ENCODE measurements around the gene MED7.

The MED7 gene

GRCh38 chr5:157172403-157172802 is 29.7 kb upstream of the MED7 start:
- TF ChIP-seq POLR2A (IDR thresholded peaks at IDR 0.05; ENCODE audit: low read length) (no peak), GATA1 (IDR thresholded peaks at IDR 0.05; ENCODE audit: low read depth, low read length) (no peak)

GRCh38 chr5:157168286-157168685 is 25.6 kb upstream of the MED7 start:
- no peak for DNase-seq
- no peak for TF ChIP-seq POLR2A (IDR thresholded peaks at IDR 0.05; ENCODE audit: low read length)
- no peak for TF ChIP-seq GATA1 (IDR thresholded peaks at IDR 0.05; ENCODE audit: low read depth, low read length)

More at GRCh38 chr5:157172403-157172802, 29.7 kb upstream of the MED7 start:
- no peak for DNase-seq

GRCh38 chr5:157167214-157167621 is 24.6 kb upstream of the MED7 start:
- DNase-seq = no peak
- no peak for TF ChIP-seq GATA1 (IDR thresholded peaks at IDR 0.05; ENCODE audit: low read depth, low read length)
- TF ChIP-seq POLR2A (IDR thresholded peaks at IDR 0.05; ENCODE audit: low read length) = no peak

- no peak for DNase-seq
- no peak for TF ChIP-seq POLR2A (IDR thresholded peaks at IDR 0.05; ENCODE audit: low read length)
Observed at GRCh38 chr5:157166214-157167213, 23.8 kb upstream of the MED7 start, which contains the start of gene GARIN3. TSS of gene GARIN3 (minus strand) at chr5:157166264. CDS start at chr5:157166168, 96 bp downstream.

GRCh38 chr5:157165668-157166067 is 23.0 kb upstream of the MED7 start:
- TF ChIP-seq POLR2A (IDR thresholded peaks at IDR 0.05; ENCODE audit: low read length) (no peak), GATA1 (IDR thresholded peaks at IDR 0.05; ENCODE audit: low read depth, low read length) (no peak)
- no peak for DNase-seq

- TF ChIP-seq POLR2A (IDR thresholded peaks at IDR 0.05; ENCODE audit: low read length) (no peak), GATA1 (IDR thresholded peaks at IDR 0.05; ENCODE audit: low read depth, low read length) (no peak)
- DNase-seq = no peak
Observed at GRCh38 chr5:157165261-157165660, 22.6 kb upstream of the MED7 start.

- TF ChIP-seq POLR2A (IDR thresholded peaks at IDR 0.05; ENCODE audit: low read length) (no peak), GATA1 (IDR thresholded peaks at IDR 0.05; ENCODE audit: low read depth, low read length) (no peak)
- no peak for DNase-seq
Observed at GRCh38 chr5:157164521-157164920, 21.9 kb upstream of the MED7 start.

- no peak for TF ChIP-seq GATA1 (IDR thresholded peaks at IDR 0.05; ENCODE audit: low read depth, low read length)
- no peak for TF ChIP-seq POLR2A (IDR thresholded peaks at IDR 0.05; ENCODE audit: low read length)
- no peak for DNase-seq
Observed at GRCh38 chr5:157162919-157163510, 20.4 kb upstream of the MED7 start.

GRCh38 chr5:157161996-157162395 is 19.3 kb upstream of the MED7 start:
- DNase-seq = no peak
- TF ChIP-seq POLR2A (IDR thresholded peaks at IDR 0.05; ENCODE audit: low read length) (no peak), GATA1 (IDR thresholded peaks at IDR 0.05; ENCODE audit: low read depth, low read length) (no peak)

- TF ChIP-seq POLR2A (IDR thresholded peaks at IDR 0.05; ENCODE audit: low read length) (no peak), GATA1 (IDR thresholded peaks at IDR 0.05; ENCODE audit: low read depth, low read length) (no peak)
- no peak for DNase-seq
Observed at GRCh38 chr5:157160001-157160400, 17.3 kb upstream of the MED7 start.

- TF ChIP-seq GATA1 (IDR thresholded peaks at IDR 0.05; ENCODE audit: low read depth, low read length) (no peak), POLR2A (IDR thresholded peaks at IDR 0.05; ENCODE audit: low read length) (no peak)
- DNase-seq = no peak
Observed at GRCh38 chr5:157159209-157159751, 16.6 kb upstream of the MED7 start.

- DNase-seq = no peak
- TF ChIP-seq POLR2A (IDR thresholded peaks at IDR 0.05; ENCODE audit: low read length) (no peak), GATA1 (IDR thresholded peaks at IDR 0.05; ENCODE audit: low read depth, low read length) (no peak)
Observed at GRCh38 chr5:157157293-157157891, 14.7 kb upstream of the MED7 start.

- DNase-seq = no peak
- no peak for TF ChIP-seq POLR2A (IDR thresholded peaks at IDR 0.05; ENCODE audit: low read length)
Observed at GRCh38 chr5:157155297-157155696, 12.6 kb upstream of the MED7 start.

- TF ChIP-seq POLR2A (IDR thresholded peaks at IDR 0.05; ENCODE audit: low read length) = no peak
- TF ChIP-seq GATA1 (IDR thresholded peaks at IDR 0.05; ENCODE audit: low read depth, low read length) = no peak
- DNase-seq = no peak
Observed at GRCh38 chr5:157150995-157151394, 8.3 kb upstream of the MED7 start.

Data from erythroblast (primary cell).